Hypothalamus (tissue), 51 donors: ENCODE measurements around the gene CGB3.
"Not testable (repeated sequence)": the region's sequence is repeated elsewhere in the genome, so short reads cannot be mapped to it uniquely, and the experiment has no call there.

ENCODE experiments used
- DNase-seq, 51 donors: peaks; one replicate each; lab custom pipeline; 2025; lab: John Stamatoyannopoulos, UW

CGB3 gene

GRCh38 chr19:49024233-49024632 is at the start of gene CGB3:
Gene CGB3, minus strand, starts transcription at chr19:49024333. Its CDS starts 362 bp downstream, at chr19:49023971.
- DNase-seq = not testable (repeated sequence)

GRCh38 chr19:49071860-49072547 is 47.9 kb upstream of the CGB3 start:
- no peak for DNase-seq

GRCh38 chr19:49070416-49070815 is 46.3 kb upstream of the CGB3 start:
- DNase-seq = no peak

- no peak for DNase-seq
These were observed 44.9 kb upstream of the CGB3 start for GRCh38 chr19:49069026-49069425.

- no peak for DNase-seq
These were observed 43.4 kb upstream of the CGB3 start for GRCh38 chr19:49067554-49067953.

- no peak for DNase-seq
These were observed 41.9 kb upstream of the CGB3 start for GRCh38 chr19:49065905-49066512.

- no peak for DNase-seq
These were observed 40.9 kb upstream of the CGB3 start, which contains the start of gene NTF4 for GRCh38 chr19:49064768-49065611. Gene NTF4, minus strand, starts transcription at chr19:49064818. Its CDS starts 2,821 bp downstream, at chr19:49061997.

- no peak for DNase-seq
These were observed 40.0 kb upstream of the CGB3 start for GRCh38 chr19:49064029-49064629.

GRCh38 chr19:49061445-49061844 is 37.3 kb upstream of the CGB3 start:
- DNase-seq = no peak

GRCh38 chr19:49061000-49061399 is 36.9 kb upstream of the CGB3 start:
- no peak for DNase-seq

- DNase-seq = no peak
These were observed 34.9 kb upstream of the CGB3 start for GRCh38 chr19:49059053-49059452.

GRCh38 chr19:49058562-49058961 is 34.4 kb upstream of the CGB3 start:
- no peak for DNase-seq

GRCh38 chr19:49057636-49058234 is 33.6 kb upstream of the CGB3 start, which contains the start of gene CGB7:
Gene CGB7, minus strand, starts transcription at chr19:49057749. Its CDS starts 2,374 bp downstream, at chr19:49055375.
- DNase-seq = peak in 8 of 51 donors; percentile 0 to 18 (median 14)

GRCh38 chr19:49056902-49057596 is 32.9 kb upstream of the CGB3 start:
- DNase-seq = not testable (repeated sequence)

- DNase-seq = peak in 12 of 51 donors; percentile 1 to 32 (median 7)
These were observed 32.2 kb upstream of the CGB3 start for GRCh38 chr19:49056101-49056901.

- DNase-seq = not testable (repeated sequence)
These were observed 26.4 kb upstream of the CGB3 start for GRCh38 chr19:49050376-49051033.

GRCh38 chr19:49049834-49050233 is 25.7 kb upstream of the CGB3 start:
- DNase-seq = not testable (repeated sequence)

GRCh38 chr19:49049011-49049410 is 24.9 kb upstream of the CGB3 start, which contains the start of gene CGB8:
Gene CGB8, minus strand, starts transcription at chr19:49049111. Its CDS starts 372 bp downstream, at chr19:49048739.
- DNase-seq = not testable (repeated sequence)
